ENCODE measurements around the gene TEX36.

GRCh38 chr10:125637496-125637895, 45.5 kb downstream of the TEX36 start:
- TF ChIP-seq CHD2 (IDR thresholded peaks at IDR 0.05; ENCODE audit: low read length, partially characterized antibody), result no peak
- no peak for TF ChIP-seq RAD21 (IDR thresholded peaks at IDR 0.05; ENCODE audit: low read length)
- TF ChIP-seq TAF1 (IDR thresholded peaks at IDR 0.05; ENCODE audit: borderline replicate concordance, low read depth, low read length), result no peak
- no peak for TF ChIP-seq RFX5 (IDR thresholded peaks at IDR 0.05; ENCODE audit: low read length)
